Dendritic cell treated with granulocyte-macrophage colony-stimulating factor and Interleukin-4, amounts not matched to agents 40 ng/mL and 50 ng/mL, for 4 days (primary cell): ENCODE results near the gene AANAT.
"Not testable (repeated sequence)": the region's sequence is repeated elsewhere in the genome, so short reads cannot be mapped to it uniquely, and the experiment has no call there.

Experiments used
- H3K27ac Mint-ChIP-seq: one replicate; pipeline ENCODE4 v1.8.0; 2022; ENCODE audit warnings: mild to moderate bottlenecking, mixed read lengths
- H3K27me3 Mint-ChIP-seq: one replicate; pipeline ENCODE4 v1.8.0; 2022; ENCODE audit warnings: mild to moderate bottlenecking, mixed read lengths
- H3K36me3 Mint-ChIP-seq: one replicate; pipeline ENCODE4 v1.8.0; 2022; ENCODE audit warnings: low read depth, mixed read lengths
- H3K4me1 Mint-ChIP-seq: one replicate; pipeline ENCODE4 v1.8.0; 2022; ENCODE audit warnings: low read depth, mixed read lengths
- H3K4me3 Mint-ChIP-seq: one replicate; pipeline ENCODE4 v1.8.0; 2022; ENCODE audit warnings: mild to moderate bottlenecking, moderate library complexity, mixed read lengths
- H3K9me3 Mint-ChIP-seq: one replicate; pipeline ENCODE4 v1.8.0; 2022; ENCODE audit warnings: mixed read lengths
- intact Hi-C: fragments of 100-400 bp; cut with micrococcal nuclease; formaldehyde crosslinking; loops from one replicate; pipeline ENCODE4 v1.15.0; 2022

The AANAT gene

DNA sequence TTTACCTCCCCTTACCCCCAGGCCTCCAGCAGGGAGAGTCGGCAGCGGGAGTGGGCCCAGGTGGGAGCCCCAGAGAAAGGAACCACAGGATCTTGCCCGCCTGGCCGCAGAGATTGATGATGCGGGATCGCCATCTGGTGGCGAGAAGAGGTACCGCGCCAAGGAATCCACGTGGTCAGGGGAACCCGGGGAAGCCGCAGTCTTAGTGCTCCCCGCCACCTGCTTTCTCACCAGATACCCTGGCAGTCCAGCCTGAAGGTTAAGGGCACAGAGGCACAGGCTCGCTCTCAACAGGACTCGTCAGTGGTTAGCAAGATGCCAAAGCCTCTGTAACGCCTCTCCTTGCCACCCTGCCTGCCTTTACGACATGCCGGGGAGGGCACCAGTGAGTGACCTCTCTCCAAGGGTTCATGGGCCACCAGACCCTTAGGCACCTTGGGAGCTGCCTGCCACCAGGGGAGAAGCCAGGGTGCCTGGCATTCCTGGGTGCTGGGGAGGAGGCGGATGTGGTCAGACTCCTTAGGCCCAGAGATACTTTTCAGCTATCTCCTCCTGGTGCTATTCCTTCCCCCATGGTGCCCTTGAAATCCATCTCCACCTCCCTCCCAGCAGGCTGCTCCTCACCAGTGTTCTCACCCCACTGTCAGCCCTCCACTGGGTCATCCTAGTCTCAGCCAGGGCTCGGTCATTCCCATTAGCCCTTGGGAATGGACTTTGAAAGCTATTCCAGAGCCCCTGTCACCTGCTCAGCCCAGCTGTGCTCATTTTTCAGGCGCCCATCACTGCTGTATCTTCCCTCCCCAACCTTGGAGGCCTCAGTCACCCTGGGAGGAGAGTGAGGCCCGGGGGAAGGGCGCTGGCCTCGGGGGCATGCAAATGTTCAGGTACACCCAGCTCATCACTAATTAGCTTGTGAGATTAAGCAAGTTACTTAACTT is 39.3 kb downstream of the AANAT start:
- no peak overlapping the region for H3K4me3 Mint-ChIP-seq

GRCh38 chr17:76508472-76509063 is 41.2 kb downstream of the AANAT start:
- H3K9me3 Mint-ChIP-seq, intact Hi-C loops, H3K36me3 Mint-ChIP-seq, H3K4me3 Mint-ChIP-seq, H3K27ac Mint-ChIP-seq: not testable (repeated sequence)
- Mint-ChIP-seq H3K4me1 (peaks cover 56% of the 10 kb centered on the region), H3K27me3 (peaks cover 18% of the 10 kb centered on the region)

More for the DNA sequence above, 39.3 kb downstream of the AANAT start:
- Mint-ChIP-seq H3K27me3 (peaks cover 18% of the 10 kb centered on the region), H3K36me3 (no peaks in the 10 kb centered on the region), H3K4me1 (peaks cover 52% of the 10 kb centered on the region), H3K9me3 (no peaks in the 10 kb centered on the region), H3K27ac (no peak overlapping the region)
- intact Hi-C loops, result loop anchor here (1.0 kb wide), 1 partner anchor 40 kb away; no protein-coding TSS in a partner anchor

GRCh38 chr17:76510831-76511244 is 43.4 kb downstream of the AANAT start:
- no peaks in the 10 kb centered on the region for H3K9me3 Mint-ChIP-seq
- no peak overlapping the region for H3K4me3 Mint-ChIP-seq
- peaks cover 60% of the 10 kb centered on the region for H3K4me1 Mint-ChIP-seq
- H3K36me3 Mint-ChIP-seq, result no peaks in the 10 kb centered on the region
- H3K27me3 Mint-ChIP-seq, result peaks cover 18% of the 10 kb centered on the region
- H3K27ac Mint-ChIP-seq, result no peak overlapping the region
- intact Hi-C loops, result no loop called here

DNA sequence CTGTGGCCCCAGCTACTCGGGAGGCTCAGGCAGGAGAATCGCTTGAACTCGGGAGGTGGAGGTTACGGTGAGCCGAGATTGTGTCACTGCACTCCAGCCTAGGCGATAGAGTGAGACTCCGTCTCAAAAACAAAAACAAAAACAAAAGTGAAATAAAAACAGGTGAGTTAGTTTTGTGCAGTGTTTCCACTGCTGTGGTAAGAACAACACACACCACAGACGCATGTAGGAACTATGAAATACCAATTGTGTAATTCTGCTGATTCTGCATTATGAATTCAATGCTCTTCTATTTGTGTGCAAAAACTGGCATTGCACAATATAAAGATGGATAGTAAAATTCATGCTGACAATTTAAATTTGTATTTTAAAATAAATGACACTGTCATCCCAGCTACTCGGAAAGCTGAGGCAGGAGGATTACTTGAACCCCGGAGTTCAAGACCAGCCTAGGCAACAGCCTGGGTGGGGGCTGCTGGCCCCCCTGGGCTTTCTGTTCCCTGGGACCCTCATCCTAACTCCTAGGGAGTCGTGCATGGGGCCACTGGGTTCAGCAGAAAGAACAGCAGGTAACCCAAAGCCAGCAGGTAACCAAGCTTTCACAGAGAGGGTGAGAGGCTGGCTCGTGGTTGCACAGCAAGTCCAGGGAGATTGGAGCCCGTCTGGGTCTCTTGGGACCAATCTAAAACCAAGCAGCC is 44.4 kb downstream of the AANAT start:
- no peaks in the 10 kb centered on the region for H3K9me3 Mint-ChIP-seq
- peaks cover 55% of the 10 kb centered on the region for H3K4me1 Mint-ChIP-seq
- intact Hi-C loops, result no loop called here
- H3K4me3 Mint-ChIP-seq, result no peak overlapping the region
- H3K27ac Mint-ChIP-seq, result no peak overlapping the region
- H3K36me3 Mint-ChIP-seq, result no peaks in the 10 kb centered on the region
- peaks cover 17% of the 10 kb centered on the region for H3K27me3 Mint-ChIP-seq

- intact Hi-C loops, result no loop called here
- Mint-ChIP-seq H3K36me3 (no peaks in the 10 kb centered on the region), H3K4me1 (peaks cover 53% of the 10 kb centered on the region), H3K4me3 (no peak overlapping the region), H3K27me3 (peaks cover 11% of the 10 kb centered on the region), H3K27ac (no peak overlapping the region), H3K9me3 (no peaks in the 10 kb centered on the region)
Measured at GRCh38 chr17:76512366-76513305, 45.2 kb downstream of the AANAT start.

DNA sequence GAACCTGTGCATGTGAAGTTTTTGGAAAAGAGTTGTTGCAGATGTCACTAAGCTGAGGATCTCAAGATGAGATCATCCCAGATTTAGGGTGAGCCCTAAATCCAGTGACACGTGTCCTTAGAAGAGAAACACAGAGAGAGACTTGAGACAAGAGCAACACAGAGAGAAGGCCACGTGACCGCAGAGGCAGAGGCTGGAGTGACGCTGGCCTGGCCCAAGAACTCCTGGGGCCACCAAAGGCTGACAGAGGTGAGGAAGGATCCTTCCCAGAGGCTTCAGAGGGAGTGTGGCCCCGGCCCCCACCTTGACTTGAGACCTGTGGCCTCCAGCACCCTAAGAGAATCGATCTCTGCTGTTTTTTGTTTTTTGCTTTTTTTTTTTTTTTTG is 45.9 kb downstream of the AANAT start:
- Mint-ChIP-seq H3K36me3 (no peaks in the 10 kb centered on the region), H3K27ac (no peak overlapping the region), H3K4me3 (no peak overlapping the region), H3K9me3 (no peaks in the 10 kb centered on the region), H3K4me1 (peaks cover 57% of the 10 kb centered on the region), H3K27me3 (peaks cover 4% of the 10 kb centered on the region)
- intact Hi-C loops, result no loop called here

GRCh38 chr17:76514355-76514754 is 47.0 kb downstream of the AANAT start:
- H3K36me3 Mint-ChIP-seq, H3K27me3 Mint-ChIP-seq, intact Hi-C loops, H3K9me3 Mint-ChIP-seq, H3K4me3 Mint-ChIP-seq: not testable (repeated sequence)
- Mint-ChIP-seq H3K27ac (peak overlapping the region; percentile 87), H3K4me1 (peaks cover 56% of the 10 kb centered on the region)

- Mint-ChIP-seq H3K36me3 (no peaks in the 10 kb centered on the region), H3K9me3 (no peaks in the 10 kb centered on the region), H3K4me1 (peaks cover 46% of the 10 kb centered on the region), H3K27me3 (peaks cover 13% of the 10 kb centered on the region), H3K4me3 (peak overlapping the region; percentile 53), H3K27ac (peak overlapping the region; percentile 87)
- intact Hi-C loops, result no loop called here
Measured at GRCh38 chr17:76515274-76515949, 48.0 kb downstream of the AANAT start.

- H3K9me3 Mint-ChIP-seq, result no peaks in the 10 kb centered on the region
- peak overlapping the region; percentile 30 for H3K27ac Mint-ChIP-seq
- peaks cover 27% of the 10 kb centered on the region for H3K4me1 Mint-ChIP-seq
- intact Hi-C loops, result no loop called here
- no peaks in the 10 kb centered on the region for H3K36me3 Mint-ChIP-seq
- H3K4me3 Mint-ChIP-seq, result no peak overlapping the region
- peaks cover 18% of the 10 kb centered on the region for H3K27me3 Mint-ChIP-seq
Measured at GRCh38 chr17:76517638-76518038, 50.2 kb downstream of the AANAT start.

- Mint-ChIP-seq H3K4me3 (no peak overlapping the region), H3K36me3 (no peaks in the 10 kb centered on the region), H3K27me3 (peaks cover 33% of the 10 kb centered on the region), H3K27ac (no peak overlapping the region), H3K9me3 (no peaks in the 10 kb centered on the region), H3K4me1 (peaks cover 27% of the 10 kb centered on the region)
- intact Hi-C loops, result no loop called here
Measured at GRCh38 chr17:76519048-76519966, 51.9 kb downstream of the AANAT start.
